GM19467 (cell line): ENCODE results near the gene ARHGAP22.

ENCODE experiments used
- ATAC-seq: cut with Tn5 transposase; IDR thresholded peaks from one replicate; pipeline ENCODE4 v1.9.1; 2021; ENCODE audit warnings: mild to moderate bottlenecking, moderate library complexity; ENCODE audit not compliant: unreplicated experiment

Gene ARHGAP22

GRCh38 chr10:48590945-48591344 is 13.9 kb downstream of the ARHGAP22 start:
- ATAC-seq = no peak

- ATAC-seq = no peak
Measured at GRCh38 chr10:48589266-48589665, 15.6 kb downstream of the ARHGAP22 start.

GRCh38 chr10:48587819-48588218 is 17.1 kb downstream of the ARHGAP22 start:
- ATAC-seq = no peak

GRCh38 chr10:48587101-48587500 is 17.8 kb downstream of the ARHGAP22 start:
- ATAC-seq = no peak

GRCh38 chr10:48582970-48583369 is 21.9 kb downstream of the ARHGAP22 start:
- ATAC-seq = no peak

- no peak for ATAC-seq
Measured at GRCh38 chr10:48580236-48580635, 24.6 kb downstream of the ARHGAP22 start.

- ATAC-seq = no peak
Measured at GRCh38 chr10:48579251-48579960, 25.5 kb downstream of the ARHGAP22 start.

GRCh38 chr10:48577158-48577557 is 27.7 kb downstream of the ARHGAP22 start:
- ATAC-seq = no peak

GRCh38 chr10:48576501-48576900 is 28.4 kb downstream of the ARHGAP22 start:
- ATAC-seq = no peak

GRCh38 chr10:48575901-48576300 is 29.0 kb downstream of the ARHGAP22 start:
- no peak for ATAC-seq

GRCh38 chr10:48574817-48575380 is 30.0 kb downstream of the ARHGAP22 start:
- ATAC-seq = no peak

- no peak for ATAC-seq
Measured at GRCh38 chr10:48574322-48574796, 30.5 kb downstream of the ARHGAP22 start.

- no peak for ATAC-seq
Measured at GRCh38 chr10:48573045-48573444, 31.8 kb downstream of the ARHGAP22 start.

GRCh38 chr10:48572414-48572813 is 32.5 kb downstream of the ARHGAP22 start:
- no peak for ATAC-seq

GRCh38 chr10:48568546-48568945 is 36.3 kb downstream of the ARHGAP22 start:
- no peak for ATAC-seq

GRCh38 chr10:48568131-48568530 is 36.7 kb downstream of the ARHGAP22 start:
- no peak for ATAC-seq

GRCh38 chr10:48567346-48567745 is 37.5 kb downstream of the ARHGAP22 start:
- no peak for ATAC-seq

GRCh38 chr10:48564466-48565160 is 40.3 kb downstream of the ARHGAP22 start:
- no peak for ATAC-seq

- no peak for ATAC-seq
Measured at GRCh38 chr10:48557511-48558123, 47.3 kb downstream of the ARHGAP22 start.

- no peak for ATAC-seq
Measured at GRCh38 chr10:48556713-48557112, 48.2 kb downstream of the ARHGAP22 start.

- ATAC-seq = no peak
Measured at GRCh38 chr10:48556065-48556464, 48.8 kb downstream of the ARHGAP22 start.
